ENCODE results near the gene KLK7.

KLK7 gene

DNA sequence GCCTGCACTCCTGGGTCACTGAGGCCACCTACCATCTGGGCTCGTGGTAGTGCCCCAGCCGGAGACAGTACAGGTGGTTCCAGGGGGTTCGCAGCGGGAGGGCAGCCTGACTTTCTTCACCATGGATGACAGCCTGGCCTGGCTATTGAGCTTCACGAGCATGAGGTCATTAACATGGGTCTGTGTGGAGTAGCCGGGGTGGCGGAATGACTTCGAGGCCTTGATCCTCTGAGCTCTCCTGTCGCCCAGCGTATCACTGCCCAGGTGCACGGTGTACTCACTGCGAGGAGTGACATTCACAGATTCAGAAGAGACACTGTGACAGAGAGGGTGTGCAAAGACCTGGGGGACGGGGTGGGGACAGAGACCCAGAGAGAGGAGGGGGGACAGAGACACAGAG, 3.5 kb downstream of the KLK7 start:
- no peak for TF ChIP-seq CTCF (IDR thresholded peaks at IDR 0.05; ENCODE audit: insufficient read depth, low read depth, low read length, missing control alignments)
- DNase-seq (ENCODE audit: low read depth) = no peak
- no peak overlapping the region for H3K4me3 ChIP-seq (ENCODE audit: low read length)

DNA sequence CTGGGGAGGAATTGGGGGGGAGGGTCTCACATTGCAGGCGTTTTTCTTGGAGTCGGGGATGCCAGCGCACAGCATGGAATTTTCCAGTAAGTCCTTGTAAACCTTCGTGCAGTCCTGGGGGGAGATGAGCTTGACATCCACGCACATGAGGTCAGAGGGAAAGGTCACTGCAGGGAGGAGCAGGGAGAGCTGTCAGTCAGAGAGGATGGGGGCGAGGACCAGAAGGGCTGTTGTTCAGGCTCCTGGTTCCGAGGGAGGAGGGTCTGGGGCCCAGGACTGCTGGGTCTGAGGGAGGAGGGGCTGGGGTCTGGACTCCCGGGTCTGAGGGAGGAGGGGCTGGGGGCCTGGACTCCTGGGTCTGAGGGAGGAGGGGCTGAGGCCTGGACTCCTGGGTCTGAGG, 4.0 kb downstream of the KLK7 start:
- DNase-seq (ENCODE audit: low read depth) = no peak
- no peak for TF ChIP-seq CTCF (IDR thresholded peaks at IDR 0.05; ENCODE audit: insufficient read depth, low read depth, low read length, missing control alignments)
- no peak overlapping the region for H3K4me3 ChIP-seq (ENCODE audit: low read length)

DNA sequence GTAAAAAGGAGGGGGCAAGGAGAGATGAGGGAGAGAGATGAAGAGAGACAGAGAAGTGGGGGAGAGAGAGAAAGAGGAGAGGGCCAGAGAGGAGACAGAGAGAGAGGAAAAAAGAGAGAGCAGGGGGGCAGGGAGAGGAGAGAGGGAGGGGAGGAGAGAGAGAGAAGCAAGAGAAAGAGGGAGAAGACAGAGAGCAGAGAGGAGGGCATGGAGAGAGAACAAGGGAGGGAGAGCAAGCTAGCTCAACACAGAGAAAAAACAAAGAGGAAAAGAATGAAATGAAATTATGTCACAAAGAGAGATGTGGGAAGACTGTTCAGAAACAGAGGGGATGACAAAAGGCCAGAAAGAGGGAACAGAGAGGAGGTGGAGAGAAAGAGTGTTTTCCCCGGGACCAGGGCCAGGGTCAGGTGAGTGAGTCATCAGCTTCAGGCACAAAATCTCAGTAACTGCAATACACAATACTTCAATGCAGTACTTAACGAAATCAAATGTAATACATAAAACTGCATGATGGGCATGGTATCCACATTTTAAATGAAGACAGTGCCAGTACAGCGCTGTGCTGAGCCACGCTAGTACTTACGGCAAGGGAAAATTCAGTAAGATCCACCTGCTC, 4.8 kb downstream of the KLK7 start:
- no peak overlapping the region for H3K4me3 ChIP-seq (ENCODE audit: low read length)
- DNase-seq (ENCODE audit: low read depth) = no peak
- no peak for TF ChIP-seq CTCF (IDR thresholded peaks at IDR 0.05; ENCODE audit: insufficient read depth, low read depth, low read length, missing control alignments)

DNA sequence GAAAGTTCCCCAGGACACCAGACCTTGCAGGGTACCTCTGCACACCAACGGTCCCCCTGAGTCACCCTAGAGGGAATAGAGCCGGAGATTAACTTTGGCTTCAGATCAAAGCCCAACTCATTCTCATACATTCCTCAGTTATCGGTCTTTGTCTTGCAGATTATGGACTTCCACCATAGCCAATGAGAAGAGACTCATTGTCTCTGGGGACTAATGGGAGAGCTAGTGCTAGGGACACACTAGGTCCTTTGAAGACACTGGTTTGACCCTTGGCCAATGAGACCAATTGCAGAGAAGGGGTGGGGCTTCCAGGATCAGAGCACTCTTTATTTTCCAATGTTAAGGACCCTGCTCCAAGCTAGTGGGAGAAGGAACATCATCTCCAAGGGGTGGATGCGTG, 6.1 kb downstream of the KLK7 start:
- DNase-seq (ENCODE audit: low read depth) = no peak
- H3K4me3 ChIP-seq (ENCODE audit: low read length) = no peak overlapping the region
- no peak for TF ChIP-seq CTCF (IDR thresholded peaks at IDR 0.05; ENCODE audit: insufficient read depth, low read depth, low read length, missing control alignments)

- no peak overlapping the region for H3K4me3 ChIP-seq (ENCODE audit: low read length)
- DNase-seq (ENCODE audit: low read depth) = peak; percentile 26
- no peak for TF ChIP-seq CTCF (IDR thresholded peaks at IDR 0.05; ENCODE audit: insufficient read depth, low read depth, low read length, missing control alignments)
Measured at GRCh38 chr19:50975766-50976165, 8.0 kb downstream of the KLK7 start.

DNA sequence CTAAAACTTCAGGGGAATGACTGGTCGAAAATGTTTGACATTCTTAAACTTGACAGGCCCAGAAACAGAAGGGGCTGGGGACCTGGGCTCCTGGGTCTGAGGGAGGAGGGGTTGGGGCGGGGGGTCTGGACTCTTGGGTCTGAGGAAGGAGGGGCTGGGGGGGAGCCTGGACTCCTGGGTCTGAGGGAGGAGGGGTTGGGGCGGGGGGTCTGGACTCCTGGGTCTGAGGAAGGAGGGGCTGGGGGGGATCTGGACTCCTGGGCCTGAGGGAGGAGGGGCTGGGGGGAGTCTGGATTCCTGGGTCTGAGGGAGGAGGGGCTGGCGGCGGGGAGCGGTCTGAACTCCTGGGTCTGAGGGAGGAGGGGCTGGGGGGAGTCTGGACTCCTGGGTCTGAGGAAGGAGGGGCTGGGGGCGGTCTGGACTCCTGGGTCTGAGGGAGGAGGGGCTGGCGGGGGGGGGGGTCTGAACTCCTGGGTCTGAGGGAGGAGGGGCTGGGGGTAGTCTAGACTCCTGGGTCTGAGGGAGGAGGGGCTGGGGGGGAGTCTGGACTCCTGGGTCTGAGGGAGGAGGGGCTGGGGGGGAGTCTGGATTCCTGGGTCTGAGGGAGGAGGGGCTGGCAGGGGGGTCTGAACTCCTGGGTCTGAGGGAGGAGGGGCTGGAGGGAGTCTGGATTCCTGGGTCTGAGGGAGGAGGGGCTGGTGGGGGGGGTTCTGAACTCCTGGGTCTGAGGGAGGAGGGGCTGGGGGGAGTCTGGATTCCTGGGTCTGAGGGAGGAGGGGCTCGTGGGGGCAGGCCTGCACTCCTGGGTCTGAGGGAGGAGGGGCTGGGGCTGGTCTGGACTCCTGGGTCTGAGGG, 8.8 kb downstream of the KLK7 start:
- DNase-seq (ENCODE audit: low read depth) = no peak
- no peak for TF ChIP-seq CTCF (IDR thresholded peaks at IDR 0.05; ENCODE audit: insufficient read depth, low read depth, low read length, missing control alignments)
- no peak overlapping the region for H3K4me3 ChIP-seq (ENCODE audit: low read length)
